NCI-H1694 (cell line): Measurements from ENCODE around the gene PIGH.
"Not testable (repeated sequence)": the region's sequence is repeated elsewhere in the genome, so short reads cannot be mapped to it uniquely, and the experiment has no call there.

ENCODE experiments used
- DNase-seq: peaks from one replicate; lab custom pipeline; 2025; lab: John Stamatoyannopoulos, UW

The PIGH gene

GRCh38 chr14:67551123-67551522, 48.9 kb downstream of the PIGH start:
- DNase-seq, result no peak

DNA sequence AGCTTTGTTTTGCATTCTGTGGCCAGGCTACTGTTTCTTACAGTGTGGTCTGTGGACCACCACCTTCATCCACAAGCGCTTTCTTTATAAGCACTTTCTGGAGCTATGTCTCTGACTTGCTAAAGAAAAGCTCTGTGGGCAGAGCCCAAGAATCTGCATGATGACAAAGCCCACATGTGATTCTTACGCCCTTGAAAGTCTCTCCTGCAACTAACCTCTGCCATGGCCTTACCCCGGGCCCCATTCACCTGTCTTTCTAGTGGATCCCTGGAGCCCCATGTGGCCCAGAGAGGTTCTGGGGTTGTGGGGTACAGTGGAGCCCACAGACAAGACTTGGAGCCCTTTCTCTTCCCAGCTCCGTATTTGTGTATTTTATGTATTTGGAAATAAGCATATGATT, 50.3 kb downstream of the PIGH start:
- DNase-seq, result no peak

DNA sequence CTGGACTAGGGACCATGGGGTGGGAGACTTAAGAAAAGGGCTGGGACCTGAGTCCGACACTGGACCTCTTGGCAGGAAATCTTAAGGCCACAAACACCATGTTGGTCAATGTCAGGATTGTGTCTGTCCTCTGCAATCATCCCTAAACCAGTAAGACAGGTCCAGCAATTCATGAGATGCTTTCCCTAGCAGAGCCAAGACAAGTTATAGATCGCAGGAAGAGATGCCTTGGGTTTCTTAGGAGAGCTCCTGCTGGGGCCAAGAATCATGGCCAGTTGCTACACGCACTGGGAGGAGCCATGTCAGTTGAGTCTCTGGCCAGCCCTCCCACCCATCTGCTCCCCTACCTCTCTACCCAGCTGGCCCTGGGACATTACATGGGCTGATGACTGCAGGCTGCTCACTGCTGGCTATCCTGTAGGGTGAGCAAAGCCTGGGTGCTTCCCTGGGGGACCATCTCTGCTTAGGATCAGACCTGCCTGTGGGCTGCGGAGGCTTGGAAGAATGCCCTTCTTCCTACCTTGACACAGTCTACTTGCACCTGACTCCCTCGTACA, 52.8 kb downstream of the PIGH start:
- DNase-seq, result peak; percentile 30

DNA sequence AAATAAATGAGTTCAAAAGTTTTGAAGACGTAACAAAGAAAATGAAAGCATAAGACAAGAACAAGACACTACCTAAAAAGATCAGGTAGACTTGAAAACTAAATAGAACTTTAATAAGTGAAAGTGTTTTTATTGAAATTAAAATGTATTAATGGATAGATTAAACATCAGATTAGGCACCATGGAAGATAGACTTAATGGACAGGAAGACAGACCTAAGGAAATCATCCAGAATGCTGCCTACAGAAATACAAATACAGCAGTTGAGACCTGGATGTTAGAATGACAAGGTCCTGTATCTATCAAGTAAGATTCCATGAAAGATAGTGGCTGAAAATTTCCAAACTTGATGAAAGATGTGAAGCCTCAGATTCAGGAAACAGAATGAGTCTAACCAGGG, 55.5 kb downstream of the PIGH start:
- no peak for DNase-seq

DNA sequence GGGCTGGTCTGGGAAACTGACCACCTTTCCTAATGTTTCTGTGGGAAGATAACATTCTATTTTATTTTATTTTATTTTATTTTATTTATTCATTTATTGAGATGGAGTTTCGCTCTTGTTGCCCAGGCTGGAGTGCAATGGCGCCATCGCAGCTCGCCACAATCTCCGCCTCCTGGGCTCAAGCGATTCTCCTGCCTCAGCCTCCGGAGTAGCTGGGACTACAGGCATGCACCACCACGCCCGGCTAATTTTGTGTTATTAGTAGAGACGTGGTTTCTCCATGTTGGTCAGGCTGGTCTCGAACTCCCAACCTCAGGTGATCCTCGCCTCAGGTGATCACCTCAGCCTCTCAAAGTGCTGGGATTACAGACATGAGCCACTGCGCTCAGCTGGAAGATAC, 57.4 kb downstream of the PIGH start:
- DNase-seq, result not testable (repeated sequence)

DNA sequence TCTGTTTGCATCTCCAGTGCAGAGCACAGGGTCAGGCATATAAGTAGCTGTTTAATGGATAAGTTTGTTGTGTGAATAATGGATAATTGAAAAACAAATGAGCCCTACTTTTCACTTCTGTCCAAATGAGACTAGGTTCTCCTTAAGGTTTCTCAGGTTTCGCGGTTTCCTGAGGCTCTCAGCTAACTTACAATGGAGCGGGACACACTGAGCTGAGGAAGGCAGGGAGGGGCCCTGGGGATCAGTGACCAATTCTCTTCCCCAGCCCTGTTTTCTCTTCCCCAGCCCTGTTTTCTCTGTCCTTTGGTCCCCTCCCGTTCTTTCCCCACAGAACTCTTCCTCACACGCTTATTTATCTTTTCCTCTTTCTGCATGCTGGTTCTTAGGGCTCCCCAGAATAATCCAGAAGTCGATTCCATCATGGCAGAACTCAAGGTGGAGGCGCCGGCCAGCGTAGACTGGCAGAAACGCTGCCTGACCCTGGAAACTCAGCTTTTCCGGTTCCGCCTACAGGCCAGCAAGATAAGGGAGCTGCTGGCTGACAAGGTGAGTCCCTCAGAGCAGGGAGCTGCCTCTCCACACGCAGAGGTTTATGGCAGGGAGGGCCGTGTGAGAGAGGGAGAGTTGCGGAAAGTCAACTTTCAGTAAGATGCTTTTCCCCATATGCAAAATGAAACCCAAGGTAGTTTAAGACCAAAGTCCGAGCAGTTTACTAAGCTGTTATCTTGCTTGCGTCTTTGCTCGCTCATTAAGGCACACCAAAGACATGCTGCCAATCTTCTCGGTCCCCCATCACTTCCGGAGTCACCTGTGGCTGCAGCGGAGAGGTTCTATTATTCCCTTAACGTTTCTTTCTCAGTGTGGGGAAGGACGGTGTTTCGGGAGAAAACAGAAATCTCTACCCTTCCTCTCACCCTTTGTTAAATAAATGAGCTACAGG, 58.4 kb downstream of the PIGH start:
- DNase-seq, result no peak
